B cell (primary cell): ENCODE results near the gene MRRF. TPM values are rescaled to one million over a fixed set of nuclear protein-coding genes. Genes with fewer than 3 reads are reported as not detected.

Experiments used
- ATAC-seq: fragments of 200-7000 bp; cut with Tn5 transposase; one replicate; pipeline ENCODE4 v1.10.0; 2021; ENCODE audit warnings: low read depth, mild to moderate bottlenecking, moderate number of reproducible peaks, moderate library complexity
- CTCF ChIA-PET: fragments of 350-600 bp; sonication (Branson Sonifier 250); formaldehyde crosslinking; loops from one replicate; lab custom pipeline; 2021; ENCODE audit warnings: antibody characterized with exemption, inconsistent platforms; lab: Charles Lee
- POLR2A ChIA-PET: fragments of 350-600 bp; sonication (Branson Sonifier 250); formaldehyde crosslinking; loops from one replicate; lab custom pipeline; 2021; ENCODE audit warnings: antibody characterized with exemption; lab: Charles Lee
- DNase-seq: peaks from one replicate; pipeline ENCODE4 v3.0.0; 2013
- H2AFZ ChIP-seq: 2 replicates; pipeline ENCODE4 v1.6.1; 2012; ENCODE audit warnings: mild to moderate bottlenecking, low read depth, low read length; ENCODE audit not compliant: insufficient read depth, poor library complexity, severe bottlenecking
- H3K27ac ChIP-seq, 2 donors: 1 replicate in 1 of 2; 2 replicates in 1 of 2; pipeline ENCODE4 v1.5.1; 2012 to 2013; ENCODE audit warnings: low read length in 2 of 2, mild to moderate bottlenecking in 2 of 2, moderate library complexity in 1 of 2
- H3K27me3 ChIP-seq, 4 experiments: fragments of 200-600 bp in 1 of 4; sonication (generic) in 1 of 4; replicated peaks in 1 of 4; 1 replicate in 2 of 4; 2 replicates in 2 of 4; pipeline versions ENCODE4 v1.6.1 to v1.7.0; 2013 to 2016; ENCODE audit warnings: low read length in 3 of 4, mild to moderate bottlenecking in 2 of 4, mixed read lengths in 1 of 4, moderate library complexity in 1 of 4; ENCODE audit not compliant: insufficient read depth in 4 of 4, control insufficient read depth in 3 of 4; ENCODE audit errors: control extremely low read depth in 1 of 4
- H3K36me3 ChIP-seq, 2 experiments: replicated peaks in 1 of 2; 1 replicate in 1 of 2; 2 replicates in 1 of 2; pipeline versions ENCODE4 v1.6.1 to v1.7.1; 2013; ENCODE audit warnings: low read length in 1 of 2; ENCODE audit not compliant: insufficient read depth in 2 of 2, control insufficient read depth in 1 of 2; ENCODE audit errors: control extremely low read depth in 1 of 2, extremely low read depth in 1 of 2
- H3K4me1 ChIP-seq, 2 donors: fragments of 200-600 bp in 1 of 2; sonication (generic) in 1 of 2; 1 replicate in 1 of 2; 2 replicates in 1 of 2; pipeline versions ENCODE4 v1.5.1 to v1.6.1; 2013 to 2017; ENCODE audit warnings: low read length in 2 of 2; ENCODE audit not compliant: control insufficient read depth in 2 of 2, insufficient read depth in 2 of 2
- H3K4me2 ChIP-seq: replicated peaks from 2 replicates; pipeline ENCODE3; 2012; ENCODE audit warnings: mild to moderate bottlenecking, low read depth, low read length; ENCODE audit not compliant: poor library complexity, severe bottlenecking
- H3K4me3 ChIP-seq, 5 experiments: fragments of 200-600 bp in 1 of 5; sonication (generic) in 1 of 5; 1 replicate in 3 of 5; 2 replicates in 2 of 5; pipeline versions ENCODE4 v1.5.1 to v1.7.0; 2011 to 2016; ENCODE audit warnings: low read length in 4 of 5, mild to moderate bottlenecking in 4 of 5, low read depth in 2 of 5, control low read depth in 1 of 5, moderate library complexity in 1 of 5; ENCODE audit not compliant: insufficient read depth in 1 of 5; ENCODE audit errors: control extremely low read depth in 1 of 5, extremely low read depth in 1 of 5
- H3K79me2 ChIP-seq: fragments of 200-600 bp; sonication (generic); one replicate; pipeline ENCODE4 v1.6.0; 2016; ENCODE audit warnings: low read length; ENCODE audit not compliant: control insufficient read depth, insufficient read depth
- H3K9ac ChIP-seq: fragments of 200-600 bp; sonication (generic); 2 replicates; pipeline ENCODE4 v1.6.1; 2017; ENCODE audit warnings: mild to moderate bottlenecking, low read length, moderate library complexity
- H3K9me3 ChIP-seq, 3 donors: one replicate each; pipeline versions ENCODE4 v1.6.1 to v1.7.1; 2013; ENCODE audit warnings: low read length in 2 of 3; ENCODE audit not compliant: control insufficient read depth in 2 of 3, insufficient read depth in 1 of 3; ENCODE audit errors: control extremely low read depth in 1 of 3
- H4K20me1 ChIP-seq: 2 replicates; pipeline ENCODE4 v1.6.0; 2012; ENCODE audit warnings: mild to moderate bottlenecking, low read length; ENCODE audit not compliant: insufficient read depth, control insufficient read depth, poor library complexity, severe bottlenecking
- H3K27ac Mint-ChIP-seq: one replicate; pipeline ENCODE4 v1.8.0; 2021; ENCODE audit warnings: mixed read lengths
- H3K27me3 Mint-ChIP-seq: one replicate; pipeline ENCODE4 v1.8.0; 2021; ENCODE audit warnings: mixed read lengths
- H3K4me1 Mint-ChIP-seq: one replicate; pipeline ENCODE4 v1.8.0; 2021; ENCODE audit warnings: mixed read lengths
- H3K4me3 Mint-ChIP-seq: one replicate; pipeline ENCODE4 v1.8.0; 2021; ENCODE audit warnings: mixed read lengths
- H3K9me3 Mint-ChIP-seq: one replicate; pipeline ENCODE4 v1.8.0; 2022; ENCODE audit warnings: mixed read lengths; ENCODE audit not compliant: insufficient read depth
- CTCF ChIP-seq: fragments of 200-600 bp; IDR thresholded peaks from one replicate; pipeline ENCODE4 v1.8.0; 2022; ENCODE audit warnings: antibody characterized with exemption, mild to moderate bottlenecking
- EZH2 ChIP-seq: IDR thresholded peaks from 2 replicates; pipeline ENCODE4 v1.6.1; 2012; ENCODE audit warnings: borderline replicate concordance, low read depth, mild to moderate bottlenecking, moderate library complexity, low read length; ENCODE audit not compliant: insufficient read depth, poor library complexity, severe bottlenecking
- WGBS: methylation state at CpG from one replicate; pipeline ENCODE4 v1.1.5; 2013; ENCODE audit warnings: missing lambda C conversion rate; ENCODE audit not compliant: insufficient coverage; 5-methylcytosine and 5-hydroxymethylcytosine counted together
- intact Hi-C: fragments of 100-400 bp; cut with micrococcal nuclease; formaldehyde crosslinking; loops from one replicate; pipeline ENCODE4 v1.10.0; 2022
- polyA plus RNA-seq: library from polyadenylated mRNA; depleted of rRNA; stranded (reverse); fragments of >200 nt; gene quantifications from 2 replicates; pipeline ENCODE4 v1.2.3, GENCODE V29; 2012
- total RNA-seq, 2 donors: library from RNA; stranded (reverse); fragments of 120-200 nt in 1 of 2; gene quantifications; 1 replicate in 1 of 2; 2 replicates in 1 of 2; pipeline versions ENCODE4 v1.2.3 to v1.2.4, GENCODE V29; 2013 to 2022

Gene MRRF
- total and polyA plus RNA-seq, 2 donors (not counting 1 experiment from before 2014, with no cell fraction given), result 38.6 to 44.9 TPM

DNA sequence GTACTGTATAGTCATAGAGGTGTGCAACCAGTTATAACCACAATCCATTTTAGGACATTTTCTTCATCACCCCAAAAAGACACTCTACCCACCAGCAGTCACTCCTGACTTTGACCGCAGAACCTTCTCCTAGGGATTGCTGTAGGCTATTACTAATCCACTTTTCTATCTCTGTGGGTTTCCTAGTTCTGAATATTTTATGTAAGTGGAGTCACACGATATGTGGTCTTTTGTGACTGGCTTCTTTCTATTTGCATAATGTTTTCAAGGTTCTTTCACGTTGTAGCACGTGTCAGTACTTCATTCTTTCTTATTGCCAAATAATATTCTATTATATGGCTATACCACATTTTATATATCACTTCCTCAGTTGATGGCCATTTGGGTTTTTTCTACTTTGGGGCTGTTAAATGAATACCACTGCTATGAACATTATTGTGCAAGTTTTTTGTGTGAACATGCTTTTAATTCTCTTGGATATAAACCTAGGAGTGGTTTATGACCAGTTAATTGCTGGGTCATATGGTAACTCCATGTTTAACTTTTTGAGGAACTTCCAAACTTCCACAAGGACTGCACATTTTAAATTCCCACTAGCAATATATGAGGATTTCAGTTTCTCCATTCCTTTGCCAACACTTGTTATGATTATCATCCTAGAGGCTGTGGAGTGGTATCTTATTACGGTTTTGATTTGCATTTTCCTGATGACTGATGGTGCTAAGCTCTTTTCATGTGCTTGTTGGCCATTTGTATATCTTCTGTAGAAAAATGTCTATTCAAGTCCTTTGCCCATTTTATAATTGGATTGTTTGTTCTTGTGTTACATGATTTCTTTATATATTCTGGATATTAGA, 37.8 kb downstream of the MRRF start:
- Mint-ChIP-seq H3K9me3 (no peaks in the 10 kb centered on the region), H3K27ac (no peak overlapping the region), H3K4me1 (no peaks in the 10 kb centered on the region), H3K27me3 (no peaks in the 10 kb centered on the region), H3K4me3 (no peak overlapping the region)
- intact Hi-C loops, result no loop called here
- no peak overlapping the region for H3K27ac ChIP-seq
- H3K9me3 ChIP-seq, result no peaks in the 10 kb centered on the region
- H3K4me2 ChIP-seq, result no peak overlapping the region
- H3K9ac ChIP-seq, result no peak overlapping the region
- POLR2A ChIA-PET, result no interaction called here
- no peak overlapping the region for H2AFZ ChIP-seq
- peaks cover 16 to 58% of the 10 kb centered on the region in 2 experiments for H3K36me3 ChIP-seq
- peaks cover 6% of the 10 kb centered on the region for H4K20me1 ChIP-seq
- no peak for DNase-seq
- H3K27me3 ChIP-seq, result no peaks in the 10 kb centered on the region
- CTCF ChIA-PET, result interaction anchor here (0.7 kb wide), 1 partner anchor 131 kb away, joined by 3 read pairs; no protein-coding TSS in a partner anchor
- H3K79me2 ChIP-seq, result peaks cover 17% of the 10 kb centered on the region
- no peak overlapping the region for H3K4me3 ChIP-seq
- ATAC-seq, result no peak
- TF ChIP-seq CTCF, result no peak
- no peak for TF ChIP-seq EZH2
- H3K4me1 ChIP-seq, result no peaks in the 10 kb centered on the region
- WGBS, result no CpG with 5 or more reads among the region's 5 CpGs

DNA sequence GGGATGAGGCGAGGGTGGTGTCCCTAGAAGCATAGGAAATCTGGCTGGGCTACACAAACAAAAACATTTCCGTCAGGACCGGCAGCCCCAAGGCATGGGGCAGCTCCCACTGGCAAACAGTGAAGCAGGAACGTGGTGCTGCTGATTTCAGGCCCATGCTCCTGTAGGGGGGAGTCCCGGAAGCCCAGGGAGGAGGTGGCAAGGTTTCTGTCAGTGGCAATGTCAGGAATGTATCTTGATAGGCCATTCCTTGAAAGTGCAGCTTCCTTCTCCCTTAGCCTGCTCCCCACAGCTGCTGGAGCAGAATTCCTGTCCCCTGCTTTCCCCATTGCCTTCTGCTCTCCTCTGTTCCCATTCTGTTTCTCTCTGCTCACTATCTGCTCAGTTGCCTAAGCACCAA, 42.4 kb downstream of the MRRF start:
- no peak overlapping the region for H3K4me2 ChIP-seq
- peaks cover 16 to 64% of the 10 kb centered on the region in 2 experiments for H3K36me3 ChIP-seq
- CTCF ChIA-PET, result interaction anchor here (1.3 kb wide), 1 partner anchor 15 kb away, joined by 3 read pairs; no protein-coding TSS in a partner anchor
- no peak for DNase-seq
- Mint-ChIP-seq H3K4me1 (no peaks in the 10 kb centered on the region), H3K4me3 (no peak overlapping the region), H3K27ac (no peak overlapping the region), H3K9me3 (no peaks in the 10 kb centered on the region), H3K27me3 (no peaks in the 10 kb centered on the region)
- no peaks in the 10 kb centered on the region for H4K20me1 ChIP-seq
- H3K4me1 ChIP-seq, result no peaks in the 10 kb centered on the region
- no peak for ATAC-seq
- no peak overlapping the region for H3K4me3 ChIP-seq
- WGBS, result 100% methylated on average over 3 of the region's 5 CpGs
- TF ChIP-seq EZH2 (no peak), CTCF (no peak)
- POLR2A ChIA-PET, result no interaction called here
- H3K27ac ChIP-seq, result no peak overlapping the region
- H3K9me3 ChIP-seq, result no peaks in the 10 kb centered on the region
- H3K79me2 ChIP-seq, result peaks cover 3% of the 10 kb centered on the region
- H2AFZ ChIP-seq, result no peak overlapping the region
- H3K9ac ChIP-seq, result no peak overlapping the region
- intact Hi-C loops, result no loop called here
- no peaks in the 10 kb centered on the region for H3K27me3 ChIP-seq
